GM21515 (cell line): ENCODE measurements around the gene MECR.
"Not testable (repeated sequence)": the region's sequence is repeated elsewhere in the genome, so short reads cannot be mapped to it uniquely, and the experiment has no call there.

Experiments used
- ATAC-seq: cut with Tn5 transposase; IDR thresholded peaks from one replicate; pipeline ENCODE4 v1.9.1; 2021; ENCODE audit not compliant: unreplicated experiment

The MECR gene

GRCh38 chr1:29172415-29172939 is 58.3 kb downstream of the MECR start:
- ATAC-seq, result no peak

DNA sequence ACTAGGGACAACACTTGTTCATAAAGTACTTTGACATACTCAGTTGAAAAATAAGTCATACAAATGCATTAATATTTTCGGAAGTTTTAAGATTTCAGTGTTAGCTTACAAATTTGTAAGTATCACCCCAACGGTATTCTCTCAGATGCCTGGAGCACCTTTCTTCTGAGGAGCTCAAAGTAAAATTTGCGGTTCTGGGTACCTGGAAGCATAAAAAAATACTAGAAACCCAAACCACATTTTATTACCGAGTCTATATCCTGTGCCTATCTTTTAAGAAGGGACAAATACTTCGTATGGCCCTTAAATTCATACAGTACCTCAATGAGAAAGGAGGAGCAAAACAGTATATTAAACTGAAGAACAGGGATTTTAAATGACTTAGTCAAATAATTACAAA is 59.2 kb downstream of the MECR start:
- ATAC-seq, result no peak

DNA sequence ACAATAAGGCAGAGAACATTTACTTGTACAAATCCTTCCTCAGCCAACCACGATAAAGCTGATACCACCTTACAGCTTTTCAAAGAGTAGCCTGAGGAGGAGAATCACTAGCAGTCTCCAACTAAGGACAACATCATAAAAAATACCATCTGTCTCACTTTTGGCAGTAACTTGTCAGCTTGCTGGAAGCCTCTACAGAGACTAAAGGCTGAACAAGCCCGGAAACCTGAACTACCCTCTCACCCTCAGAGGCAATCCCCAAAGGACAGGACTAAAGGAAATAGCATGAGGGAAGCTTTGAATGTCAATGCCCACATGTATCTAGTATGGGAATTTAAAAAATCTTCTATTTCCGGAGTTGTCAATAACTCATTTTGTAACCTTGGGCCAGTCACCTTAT is 59.6 kb downstream of the MECR start:
- no peak for ATAC-seq

DNA sequence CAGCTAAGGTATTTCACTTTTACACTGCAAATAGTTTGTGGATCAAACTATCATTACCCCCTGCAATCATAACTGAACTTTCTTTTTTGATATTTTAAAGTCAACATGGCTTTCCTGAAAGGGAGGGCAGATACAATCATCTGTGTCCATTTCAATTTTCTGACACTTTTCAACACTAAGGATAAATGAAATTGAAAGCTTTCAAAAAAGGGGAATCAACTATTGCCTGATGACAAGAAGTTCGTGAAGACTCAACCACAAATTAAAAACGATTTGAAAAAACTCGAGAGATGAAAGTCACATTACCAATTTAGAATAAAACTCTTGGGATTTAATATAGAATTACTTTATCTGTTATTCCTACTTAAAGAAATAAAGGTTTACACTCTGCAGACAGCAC is 60.8 kb downstream of the MECR start:
- ATAC-seq, result no peak

GRCh38 chr1:29167904-29168303 is 62.8 kb downstream of the MECR start:
- no peak for ATAC-seq

- ATAC-seq, result no peak
These were observed 64.3 kb downstream of the MECR start for GRCh38 chr1:29166291-29166878.

GRCh38 chr1:29164588-29164987 is 66.1 kb downstream of the MECR start:
- ATAC-seq, result no peak

GRCh38 chr1:29162476-29163138 is 68.1 kb downstream of the MECR start:
- ATAC-seq, result no peak

DNA sequence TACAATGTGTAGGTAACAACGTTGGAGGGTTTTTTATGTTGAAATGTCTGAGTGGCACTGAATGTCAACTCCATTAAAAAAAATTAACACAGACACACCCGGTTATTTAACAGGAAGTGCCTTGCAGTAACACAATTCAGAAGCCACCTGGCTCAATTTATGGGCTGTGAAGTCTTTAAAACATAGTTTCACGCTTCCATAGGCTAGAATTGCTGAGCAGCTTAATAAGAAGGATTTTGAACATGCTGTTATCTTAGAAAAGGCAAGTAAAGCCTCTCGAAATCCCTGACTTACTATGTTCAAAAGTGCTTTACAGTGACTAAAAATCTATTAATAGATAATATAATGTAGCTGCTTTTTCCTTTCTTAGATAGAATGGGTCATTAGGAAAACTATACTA is 68.7 kb downstream of the MECR start:
- no peak for ATAC-seq

DNA sequence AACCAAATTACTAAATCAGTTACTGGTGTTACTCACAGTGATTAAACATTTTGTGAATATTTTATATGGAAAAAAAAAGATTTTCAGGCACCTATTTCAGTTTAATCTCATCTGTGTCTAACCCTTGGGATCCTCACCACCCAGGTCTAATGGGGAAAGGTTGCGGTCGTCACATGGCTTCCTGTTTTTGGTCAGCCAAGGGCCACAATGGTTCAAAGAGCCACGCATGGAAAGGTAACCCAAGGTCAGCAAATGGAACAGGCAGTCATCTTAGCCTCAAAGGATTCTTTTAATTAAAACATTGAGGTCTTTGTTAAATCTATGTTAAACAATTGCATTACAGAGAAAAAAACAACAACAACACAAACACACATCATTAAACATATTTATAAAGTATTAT is 71.0 kb downstream of the MECR start:
- ATAC-seq, result no peak

DNA sequence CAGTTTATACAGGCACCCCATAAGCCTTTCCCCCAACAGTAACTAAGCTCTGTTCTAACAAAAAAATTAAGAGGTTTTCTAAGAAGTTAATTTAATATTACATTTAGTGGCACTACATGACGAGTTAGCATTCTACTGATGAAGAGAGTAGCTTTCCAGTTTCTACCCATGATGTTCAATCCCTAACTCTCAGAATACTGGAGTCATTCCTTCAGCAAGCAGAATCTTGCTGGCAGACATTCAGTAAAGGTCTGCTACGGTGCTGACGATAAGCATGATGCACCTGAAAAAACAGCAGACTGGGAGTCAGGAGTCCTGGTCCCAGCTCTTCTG is 73.5 kb downstream of the MECR start:
- ATAC-seq, result no peak

DNA sequence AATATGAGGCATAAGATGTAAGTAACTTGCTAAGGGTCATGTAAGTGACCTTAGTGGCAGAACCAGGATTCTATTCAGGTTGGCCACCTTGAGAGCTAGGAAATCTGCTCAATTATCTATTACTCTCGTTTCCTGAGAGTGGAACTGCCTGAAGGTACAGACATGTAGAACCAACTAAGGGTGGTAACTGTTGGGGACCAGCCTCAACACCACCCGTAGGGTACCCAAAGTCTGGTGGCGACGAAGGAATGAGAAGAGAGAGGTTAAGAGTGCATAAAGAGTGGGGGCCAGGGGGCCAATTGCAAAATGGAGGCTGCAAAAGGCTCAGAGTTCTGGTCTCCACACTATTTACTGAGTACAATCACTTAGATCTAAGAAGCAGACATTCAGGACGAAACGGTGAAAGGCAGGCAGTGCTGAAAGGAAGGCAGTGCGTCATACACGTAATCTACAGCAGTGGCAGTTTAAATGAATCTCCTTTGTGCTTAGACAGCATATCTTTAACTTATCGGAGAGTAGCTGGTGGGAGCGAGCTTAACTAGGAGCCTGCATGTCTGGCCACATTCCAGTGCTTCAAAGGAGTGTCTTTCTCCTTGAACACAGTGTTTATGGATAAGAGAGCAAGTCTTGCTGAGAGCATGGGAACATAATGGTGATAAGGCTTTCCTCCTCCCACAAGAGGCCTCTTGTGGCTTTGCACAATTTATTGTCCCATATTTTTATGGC is 74.0 kb downstream of the MECR start:
- ATAC-seq, result no peak

GRCh38 chr1:29152046-29152805 is 78.5 kb downstream of the MECR start:
- ATAC-seq, result no peak

DNA sequence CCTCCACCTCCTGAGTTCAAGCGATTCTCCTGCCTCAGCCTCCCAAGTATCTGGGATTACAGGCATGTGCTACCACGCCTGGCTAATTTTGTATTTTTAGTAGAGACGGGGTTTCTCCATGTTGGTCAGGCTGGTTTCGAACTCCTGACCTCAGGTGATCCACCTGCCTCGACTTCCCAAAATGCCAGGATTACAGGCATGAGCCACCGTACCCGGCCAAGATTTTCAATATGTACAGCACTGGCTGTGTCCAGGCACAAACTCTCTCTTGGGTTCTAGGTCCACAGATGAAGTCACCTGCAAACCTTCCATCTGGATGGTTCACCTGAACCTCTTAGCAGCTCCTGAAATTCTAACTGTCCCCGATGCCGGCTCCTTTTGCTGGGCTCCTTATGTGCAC is 80.4 kb downstream of the MECR start:
- not testable (repeated sequence) for ATAC-seq

- ATAC-seq, result no peak
These were observed 81.9 kb downstream of the MECR start for GRCh38 chr1:29148656-29149491.

DNA sequence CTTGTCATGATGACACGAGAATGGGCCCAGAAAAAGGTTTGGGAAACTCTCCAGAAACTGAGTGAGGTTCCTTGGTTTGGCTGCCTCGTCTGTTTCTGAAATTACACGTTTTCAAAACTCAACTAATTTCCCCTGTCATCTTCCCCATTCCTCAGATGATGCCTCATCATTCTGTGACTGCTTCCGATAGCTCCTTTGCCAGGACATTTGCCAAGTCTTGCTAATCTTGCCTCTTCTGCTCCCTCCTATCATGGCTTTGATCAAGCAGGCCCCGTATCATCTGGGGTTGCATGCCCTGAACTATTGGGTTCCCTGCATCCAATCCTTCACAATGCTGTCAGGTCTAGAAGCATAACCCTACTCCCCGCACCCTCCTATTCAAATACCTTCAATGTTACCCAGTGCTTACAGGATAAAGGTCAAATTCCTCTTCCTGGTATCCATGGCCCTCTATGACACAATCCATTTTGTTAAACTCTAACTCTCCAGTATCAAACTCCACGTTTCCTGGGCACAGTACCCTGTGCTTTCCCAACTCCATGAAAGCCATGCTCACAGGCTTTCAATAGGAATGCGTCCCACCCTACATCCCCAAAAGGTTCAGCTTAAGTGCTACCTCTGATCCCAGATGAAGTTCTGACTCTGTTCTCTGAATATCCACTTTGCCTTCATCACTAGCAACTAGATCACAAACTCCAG is 84.8 kb downstream of the MECR start:
- no peak for ATAC-seq

- no peak for ATAC-seq
These were observed 86.6 kb downstream of the MECR start for GRCh38 chr1:29144178-29144577.

- ATAC-seq, result no peak
These were observed 88.0 kb downstream of the MECR start for GRCh38 chr1:29142714-29143113.
